Activated CD8-positive, alpha-beta memory T cell treated with anti-CD3 and anti-CD28 coated beads for 4 hours (primary cell): ENCODE data around the gene CCL4.
"Not testable (repeated sequence)": the region's sequence is repeated elsewhere in the genome, so short reads cannot be mapped to it uniquely, and the experiment has no call there.

ENCODE experiments used
- DNase-seq, 2 donors: peaks; one replicate each; pipeline ENCODE4 v3.0.0-alpha.2; 2020; ENCODE audit warnings: low read depth in 2 of 2

CCL4 gene

DNA sequence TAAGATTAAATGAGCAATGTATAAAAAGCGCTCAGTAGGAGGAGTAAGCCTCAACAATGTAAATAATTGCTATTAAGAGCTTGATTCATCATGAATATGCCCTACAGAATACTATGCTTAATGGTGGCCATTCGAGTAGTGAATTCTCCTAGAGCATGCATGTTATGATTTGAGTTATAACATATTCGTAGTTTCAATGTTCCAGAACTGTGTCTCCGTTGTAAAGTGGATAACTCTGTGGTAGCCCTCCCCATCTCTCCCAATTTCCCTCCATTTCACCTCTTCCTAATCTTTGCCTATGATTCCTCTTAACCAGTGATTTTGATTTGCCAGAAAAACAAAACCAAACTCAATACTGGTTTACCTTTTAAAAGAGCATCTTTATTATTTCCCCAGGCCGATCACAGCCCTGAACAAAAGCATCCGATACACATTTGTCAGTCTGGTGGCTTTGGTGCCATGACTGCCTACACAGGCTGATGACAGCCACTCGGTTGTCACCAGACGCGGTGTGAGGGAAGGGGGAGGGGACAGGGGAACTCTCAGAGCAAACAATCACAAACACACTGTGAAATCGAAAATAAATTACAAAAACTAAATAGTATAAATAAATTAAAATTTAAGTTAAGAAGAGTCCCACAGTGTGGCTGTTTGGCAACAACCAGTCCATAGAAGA lies 15.6 kb upstream of the CCL4 start:
- not testable (repeated sequence) for DNase-seq

DNA sequence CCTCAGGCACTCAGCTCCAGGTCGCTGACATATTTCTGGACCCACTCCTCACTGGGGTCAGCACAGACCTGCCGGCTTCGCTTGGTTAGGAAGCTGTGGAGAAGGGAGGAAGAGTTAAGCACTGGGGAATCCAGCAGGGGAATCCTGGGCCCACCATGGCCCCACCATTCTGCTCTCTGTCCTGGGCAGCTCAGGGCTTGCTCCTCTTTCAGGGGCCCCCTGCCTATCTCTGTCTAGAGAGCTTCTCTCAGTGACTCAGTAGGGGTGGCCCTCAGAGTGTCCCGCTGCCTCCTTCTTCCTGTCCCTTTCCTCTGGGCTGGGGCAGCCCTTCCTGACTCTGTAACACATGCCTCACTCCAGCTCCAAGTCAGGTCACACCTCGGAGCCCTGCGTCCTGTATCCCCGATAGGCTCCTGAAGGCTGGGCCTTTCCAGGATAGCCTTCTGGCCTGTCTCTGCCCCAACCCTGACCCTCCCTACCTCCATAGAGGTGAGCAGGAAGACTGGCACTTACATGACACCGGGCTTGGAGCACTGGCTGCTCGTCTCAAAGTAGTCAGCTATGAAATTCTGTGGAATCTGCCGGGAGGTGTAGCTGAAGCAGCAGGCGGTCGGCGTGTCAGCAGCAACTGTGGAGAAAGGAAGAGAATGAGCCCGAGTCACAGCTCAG lies 14.8 kb upstream of the CCL4 start:
- DNase-seq = no peak

DNA sequence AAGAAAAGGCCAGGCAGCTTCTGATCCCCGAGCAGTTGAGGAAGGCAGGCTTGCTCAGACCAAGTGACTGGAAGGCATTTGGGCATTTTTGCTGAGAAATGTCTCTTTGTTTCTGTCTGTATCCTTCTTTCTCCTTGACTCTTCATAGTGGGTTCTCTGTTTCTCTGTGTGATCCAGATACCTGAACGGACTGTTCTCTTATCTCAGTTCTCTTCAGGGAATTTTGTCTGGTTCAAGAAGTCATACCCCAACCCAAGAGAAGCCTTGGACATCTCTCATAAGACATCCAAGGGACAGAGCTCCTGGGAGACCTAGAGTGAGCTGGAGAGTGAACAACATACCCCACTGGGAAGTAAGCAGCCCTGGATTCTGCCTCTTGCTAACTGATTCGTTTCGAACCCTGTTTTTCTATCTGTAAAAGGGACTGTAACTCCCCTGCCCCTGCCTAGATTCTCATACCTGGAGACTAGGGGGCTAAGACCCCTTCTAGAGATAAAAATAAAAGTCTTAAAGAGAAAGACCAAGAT lies 14.2 kb upstream of the CCL4 start:
- no peak for DNase-seq

DNA sequence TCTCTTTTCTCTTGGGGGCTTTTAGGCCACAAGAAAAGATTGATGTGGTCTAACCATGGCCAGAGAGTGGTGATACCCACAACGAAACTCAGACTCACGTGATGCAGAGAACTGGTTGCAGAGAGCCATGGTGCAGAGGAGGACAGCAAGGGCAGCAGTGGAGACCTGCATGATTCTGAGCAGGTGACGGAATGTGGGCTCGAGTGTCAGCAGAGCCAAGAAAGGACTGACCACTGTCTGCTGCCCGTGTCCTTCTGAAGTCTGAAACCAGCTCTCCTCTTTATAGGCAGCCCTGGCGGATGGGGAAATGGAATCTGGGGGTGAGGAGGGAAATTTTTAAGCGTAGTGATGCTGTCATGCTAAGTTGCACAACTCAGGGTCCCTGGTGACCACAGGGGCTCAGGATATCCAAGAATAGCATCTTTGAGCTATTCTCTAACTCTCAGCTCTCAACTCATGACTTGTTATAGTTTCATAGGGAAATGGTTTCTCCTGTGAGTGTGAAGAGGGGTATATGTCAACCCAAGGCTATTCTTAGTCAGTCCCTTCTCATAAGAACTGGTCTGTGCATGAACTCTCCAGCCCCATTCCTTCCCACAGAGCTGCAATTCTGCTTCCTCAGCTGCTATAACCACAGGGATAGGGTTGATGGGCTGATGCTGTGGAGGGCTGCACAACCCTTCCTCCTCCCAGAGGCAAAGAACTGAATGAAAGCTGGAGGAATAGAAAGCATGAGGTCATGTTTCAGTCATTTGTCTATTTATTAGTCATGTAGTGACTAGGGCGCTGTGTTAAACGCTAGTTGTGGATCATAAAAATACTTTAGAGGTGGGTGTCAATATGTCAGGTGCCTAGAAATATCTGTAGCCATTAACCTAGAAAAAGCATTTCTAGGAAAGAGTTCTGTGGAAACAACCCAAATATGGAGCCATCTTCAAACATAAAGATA lies 13.5 kb upstream of the CCL4 start, which contains the start of gene CCL3:
Gene CCL3, minus strand, starts transcription at position 256 of the 949 bp plus-strand sequence. Its CDS starts 85 bp downstream, at position 171.
- no peak for DNase-seq

DNA sequence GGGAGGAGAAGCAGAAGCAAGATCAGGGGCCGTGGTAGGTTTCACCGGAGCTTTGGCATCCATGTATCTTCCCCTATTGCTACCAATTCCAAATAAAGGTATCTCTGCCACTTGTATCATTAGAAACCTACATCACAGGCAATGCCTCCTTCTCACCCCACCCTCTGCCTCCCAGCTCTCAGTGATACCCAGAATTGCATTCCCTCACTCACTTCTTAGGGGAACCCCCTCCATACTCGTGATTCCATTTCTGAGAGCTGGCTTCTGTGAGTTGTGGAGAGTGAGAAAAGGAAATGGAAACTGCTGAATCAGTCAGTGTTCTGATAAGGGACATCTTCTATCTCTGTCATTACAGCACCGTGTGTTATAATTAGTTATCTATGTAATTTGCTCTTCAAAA lies 11.4 kb upstream of the CCL4 start:
- DNase-seq = no peak

DNA sequence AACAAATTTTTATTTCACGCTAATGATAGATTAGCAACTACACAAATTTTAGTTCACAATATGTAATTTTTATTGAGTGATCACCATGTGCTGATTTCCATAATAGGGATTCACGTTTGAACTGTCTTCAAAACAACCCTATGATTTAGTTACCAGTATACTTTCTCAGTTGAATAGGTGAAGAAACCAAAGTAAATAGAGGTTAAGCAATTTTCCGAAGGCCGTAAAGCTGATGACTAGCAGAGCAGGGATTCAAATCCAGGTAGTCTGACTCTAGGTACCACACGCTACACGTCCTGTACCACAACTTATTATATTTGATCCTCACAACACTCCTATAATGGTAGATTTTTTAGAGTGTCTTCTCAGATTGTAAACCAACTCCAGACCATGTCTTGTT lies 10.9 kb upstream of the CCL4 start:
- DNase-seq = not testable (repeated sequence)

DNA sequence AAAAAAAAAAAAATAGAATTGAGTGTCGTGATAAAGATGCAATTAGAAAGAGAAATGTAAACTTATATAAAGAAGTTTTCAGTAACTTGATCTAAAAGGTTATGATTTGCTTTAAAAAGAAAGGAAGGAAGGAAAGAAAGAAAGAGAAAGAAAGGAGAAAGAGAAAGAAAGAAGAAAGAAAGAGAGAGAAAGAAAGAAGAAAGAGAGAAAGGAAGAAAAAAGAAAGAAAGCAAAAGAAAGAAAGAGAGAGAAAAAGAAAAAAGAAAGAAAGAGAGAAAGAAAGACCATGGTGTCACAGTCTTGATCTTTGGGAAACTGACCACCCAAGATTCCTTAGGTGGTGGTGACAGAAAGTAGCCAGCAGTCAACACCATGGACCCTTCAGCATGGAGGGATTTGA lies 9.4 kb upstream of the CCL4 start:
- no peak for DNase-seq

DNA sequence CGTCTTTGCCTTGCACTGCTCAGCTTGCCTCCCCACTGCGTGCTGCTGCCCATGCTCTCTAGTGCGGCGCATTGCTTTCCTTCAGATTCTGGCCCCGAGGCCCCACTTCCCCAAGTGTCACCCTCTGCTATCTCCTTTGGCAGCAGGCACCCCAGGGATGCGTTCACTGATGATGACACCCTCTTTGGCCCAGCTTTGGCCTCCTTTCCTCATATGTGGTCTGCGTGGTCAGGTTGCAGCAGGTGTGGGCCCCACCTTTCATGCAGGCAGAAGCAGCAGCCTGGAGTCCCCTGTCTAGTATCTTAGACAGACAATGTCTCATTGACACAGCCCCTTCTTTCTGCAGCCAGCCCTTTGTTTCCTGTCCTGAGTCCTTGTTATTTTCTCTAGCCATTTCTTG lies 8.9 kb upstream of the CCL4 start:
- no peak for DNase-seq

DNA sequence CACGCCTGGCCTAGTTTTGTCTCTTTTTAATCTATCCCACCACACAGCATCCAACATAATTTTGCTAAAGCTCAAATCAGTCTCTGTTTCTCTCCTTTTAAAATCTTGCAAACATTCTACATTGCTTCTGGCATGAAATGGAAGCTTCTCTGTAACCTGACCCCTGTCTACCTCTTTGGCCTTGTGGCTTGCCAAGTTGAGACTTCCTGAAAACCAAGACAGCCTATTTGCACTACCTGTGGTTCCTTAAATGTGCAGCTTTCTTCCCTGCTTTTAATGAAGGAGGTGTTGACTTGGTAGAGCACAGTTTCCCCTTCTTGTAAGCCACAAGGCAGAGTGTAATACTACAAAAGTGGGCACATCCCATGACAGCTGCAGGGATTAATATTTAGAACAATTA lies 7.6 kb upstream of the CCL4 start:
- DNase-seq = no peak

DNA sequence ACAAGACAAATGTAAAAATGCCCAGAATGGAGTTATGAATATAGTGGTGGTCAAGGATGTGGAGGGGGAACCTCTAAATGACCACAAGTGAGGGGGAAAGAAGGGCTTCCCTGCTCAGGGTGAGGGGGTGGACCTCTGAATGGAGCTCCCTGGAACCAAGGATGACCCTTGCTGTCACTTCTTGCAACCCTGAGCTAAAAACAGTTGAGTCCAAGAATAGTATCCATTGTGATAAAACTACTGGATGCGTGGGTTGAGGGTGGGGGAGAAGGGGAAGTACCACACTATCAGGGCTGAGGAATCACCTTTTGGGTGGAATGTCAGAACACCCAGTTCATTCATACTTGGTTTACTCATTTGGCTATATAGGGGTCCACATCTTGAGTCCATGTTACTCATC lies 4.6 kb upstream of the CCL4 start:
- DNase-seq = not testable (repeated sequence)

DNA sequence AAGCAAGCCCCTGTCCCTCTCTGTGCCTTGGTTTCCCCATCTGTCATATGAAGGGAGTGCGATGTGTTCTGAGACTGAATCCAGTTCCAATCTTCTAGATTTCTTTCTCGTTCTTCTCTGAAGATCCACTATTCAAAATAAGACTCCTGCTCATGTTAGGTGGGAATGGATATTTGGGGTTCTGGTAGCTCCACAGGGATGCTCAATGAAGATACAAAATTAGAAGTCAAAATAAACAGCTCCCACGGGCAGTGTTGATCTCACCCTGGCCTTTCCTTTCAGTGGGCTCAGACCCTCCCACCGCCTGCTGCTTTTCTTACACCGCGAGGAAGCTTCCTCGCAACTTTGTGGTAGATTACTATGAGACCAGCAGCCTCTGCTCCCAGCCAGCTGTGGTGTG lies 619 bp downstream of the CCL4 start:
- DNase-seq = not testable (repeated sequence)

DNA sequence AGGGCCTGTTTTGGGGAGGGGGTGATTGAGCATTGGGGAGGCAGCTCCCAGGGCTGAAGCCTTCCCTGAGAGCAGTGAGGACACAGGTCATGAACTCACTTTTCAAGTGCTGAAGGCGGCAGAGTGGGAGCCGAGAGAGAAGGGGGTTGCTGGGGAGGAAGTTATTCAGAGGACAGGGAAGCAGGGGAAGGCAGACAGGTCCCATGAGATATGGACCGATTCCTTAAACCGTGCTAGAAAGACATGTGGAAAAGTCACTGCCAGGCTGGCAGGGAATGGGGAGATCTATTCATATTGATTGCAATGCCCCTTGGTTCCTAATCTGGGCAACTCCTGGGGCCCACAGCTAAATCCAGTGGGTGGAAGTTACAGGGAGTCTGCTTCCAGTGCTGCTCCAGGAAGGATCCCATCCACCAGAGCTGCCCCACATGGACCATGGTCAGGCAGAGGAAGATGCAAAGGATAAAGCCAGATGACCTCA lies 1.1 kb downstream of the CCL4 start:
- DNase-seq = no peak

DNA sequence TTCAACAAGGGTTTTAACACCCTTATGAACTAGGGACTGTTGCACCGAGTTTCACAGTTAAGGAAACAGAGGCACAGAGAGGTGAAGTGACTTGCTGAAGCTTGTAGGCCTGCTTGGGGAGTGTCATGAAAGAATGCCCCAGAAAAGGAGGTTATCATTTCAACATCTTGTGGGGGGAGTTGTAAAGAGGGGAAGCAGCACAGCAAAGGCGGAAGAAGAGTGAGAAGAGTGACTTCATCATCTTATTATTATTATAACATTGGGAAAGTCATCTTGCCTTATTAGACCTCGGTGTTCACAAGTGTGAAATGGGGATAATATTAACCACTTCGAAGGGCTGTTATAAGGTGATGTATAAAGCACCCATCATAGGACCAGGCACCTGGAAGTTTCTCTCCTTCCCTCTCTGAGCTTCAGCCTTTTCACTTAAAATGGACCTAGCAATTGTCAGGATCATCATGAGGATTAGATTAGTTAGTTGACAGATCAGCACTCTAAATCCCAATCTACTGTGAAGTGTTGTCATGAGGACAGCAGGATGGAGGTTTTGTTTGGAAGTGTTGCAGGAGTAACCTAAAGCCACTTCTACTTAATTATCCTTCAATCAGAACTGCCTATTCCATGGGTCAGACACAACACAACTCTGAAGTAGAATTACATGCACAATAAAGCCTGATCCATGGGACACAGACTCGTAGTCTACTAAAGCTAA lies 2.3 kb downstream of the CCL4 start:
- DNase-seq = no peak

DNA sequence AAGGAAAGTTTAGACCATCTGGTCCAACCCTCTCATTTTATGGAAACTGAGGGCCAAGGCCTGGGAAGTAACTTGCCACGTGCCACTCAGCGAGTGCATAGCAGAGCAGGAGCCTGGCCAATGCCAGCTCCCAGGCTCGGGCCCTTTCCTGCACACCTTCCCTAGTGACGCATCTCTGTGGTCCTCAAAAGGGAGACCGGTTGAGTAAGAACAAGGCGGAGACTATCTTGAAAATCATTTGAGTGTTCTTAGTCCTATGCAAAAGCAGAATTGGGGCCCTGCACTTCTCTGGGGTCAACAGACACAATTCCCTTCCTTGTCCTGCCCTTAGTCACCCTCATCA lies 2.8 kb downstream of the CCL4 start:
- DNase-seq = no peak

DNA sequence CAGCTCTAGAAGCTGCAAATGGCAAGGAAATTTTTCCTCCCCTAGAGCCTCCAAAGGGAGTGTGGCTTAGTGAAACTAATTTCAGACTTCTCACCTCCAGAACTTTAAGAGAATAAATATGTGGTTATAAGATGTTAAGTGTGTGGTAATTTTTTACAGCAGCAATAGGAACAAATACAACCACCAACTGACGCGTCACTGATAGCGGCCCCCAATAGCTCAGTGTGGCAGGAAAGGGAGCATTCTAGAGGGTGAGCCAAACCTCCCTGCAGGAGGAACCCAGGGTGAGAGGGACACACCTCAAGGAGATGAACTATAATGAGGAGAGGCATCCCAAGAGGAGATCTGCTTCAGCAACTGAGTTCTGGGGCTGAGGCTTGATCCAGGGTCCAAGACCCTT lies 4.0 kb downstream of the CCL4 start:
- DNase-seq = no peak

DNA sequence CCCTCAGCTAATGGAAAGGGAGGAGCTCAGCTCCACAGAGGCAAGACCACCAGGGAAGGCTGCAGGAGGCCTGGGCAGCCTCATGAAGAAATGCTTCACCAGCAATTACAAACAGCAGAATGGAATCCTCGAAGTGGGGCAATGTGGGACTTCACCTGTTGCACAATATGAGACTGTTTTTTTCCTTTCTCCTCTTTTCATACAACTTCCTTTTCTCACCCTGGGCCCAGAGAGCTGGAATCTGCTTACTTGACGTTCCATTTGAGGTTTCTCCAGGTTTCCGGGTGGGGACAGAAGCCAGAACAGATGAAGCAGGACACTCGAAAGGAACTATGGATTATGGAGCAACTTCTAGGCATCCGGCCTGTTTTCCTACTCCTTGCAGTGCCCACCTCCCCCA lies 4.6 kb downstream of the CCL4 start:
- not testable (repeated sequence) for DNase-seq

DNA sequence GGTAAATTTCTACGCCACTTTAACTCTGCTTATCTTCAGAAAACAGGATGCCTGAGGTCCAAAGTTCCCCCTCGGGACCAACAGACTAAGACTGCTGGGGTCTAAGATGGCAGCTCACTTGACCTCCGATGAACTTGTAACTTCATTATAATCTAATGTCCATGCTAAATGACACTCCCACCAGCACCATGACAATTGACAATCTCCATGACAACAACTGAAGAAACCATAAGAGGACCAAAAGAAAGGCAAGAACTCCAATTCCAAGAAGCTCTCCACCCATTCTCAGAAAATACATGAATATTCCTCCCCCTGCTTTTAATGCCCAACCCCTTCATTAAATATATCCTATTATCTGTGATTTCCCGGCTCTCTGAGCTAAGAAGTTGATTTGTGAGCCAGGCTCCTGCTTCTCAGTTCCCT lies 7.5 kb downstream of the CCL4 start:
- no peak for DNase-seq

DNA sequence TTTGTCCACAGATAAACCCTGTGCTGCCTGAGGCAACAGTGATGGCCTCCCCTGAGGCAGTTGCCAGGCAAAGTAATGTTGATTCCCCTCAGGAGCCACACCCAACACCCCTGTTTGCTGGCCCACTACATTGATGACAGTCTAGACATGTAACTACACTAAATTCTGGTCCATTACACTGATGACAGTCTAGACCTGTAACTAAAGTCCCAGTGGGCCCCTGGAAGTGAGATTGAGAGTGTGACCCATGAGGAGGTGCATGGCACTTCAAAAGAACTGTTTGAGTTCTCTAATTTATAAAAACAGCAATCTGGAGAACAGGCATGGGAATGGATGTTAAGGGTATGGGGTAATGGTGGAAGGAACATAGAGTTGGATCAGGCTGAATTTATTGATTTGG lies 8.9 kb downstream of the CCL4 start:
- no peak for DNase-seq

DNA sequence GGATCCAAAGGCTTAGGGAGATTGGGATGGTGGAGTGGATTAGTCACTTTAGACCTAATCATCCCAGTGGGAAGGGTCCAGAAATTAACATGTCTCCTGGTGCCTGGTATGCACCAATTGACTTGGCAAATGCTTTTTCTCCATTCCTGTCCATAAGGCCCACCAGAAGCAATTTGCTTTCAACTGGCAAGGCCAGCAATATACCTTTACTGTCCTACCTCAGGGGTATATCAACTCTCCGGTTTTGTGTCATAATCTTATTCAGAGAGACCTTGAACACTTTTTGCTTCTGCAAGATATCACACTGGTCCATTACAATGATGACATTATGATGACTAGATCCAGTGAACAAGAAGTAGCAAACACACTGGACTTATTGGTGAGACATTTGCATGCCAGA lies 9.5 kb downstream of the CCL4 start:
- not testable (repeated sequence) for DNase-seq

DNA sequence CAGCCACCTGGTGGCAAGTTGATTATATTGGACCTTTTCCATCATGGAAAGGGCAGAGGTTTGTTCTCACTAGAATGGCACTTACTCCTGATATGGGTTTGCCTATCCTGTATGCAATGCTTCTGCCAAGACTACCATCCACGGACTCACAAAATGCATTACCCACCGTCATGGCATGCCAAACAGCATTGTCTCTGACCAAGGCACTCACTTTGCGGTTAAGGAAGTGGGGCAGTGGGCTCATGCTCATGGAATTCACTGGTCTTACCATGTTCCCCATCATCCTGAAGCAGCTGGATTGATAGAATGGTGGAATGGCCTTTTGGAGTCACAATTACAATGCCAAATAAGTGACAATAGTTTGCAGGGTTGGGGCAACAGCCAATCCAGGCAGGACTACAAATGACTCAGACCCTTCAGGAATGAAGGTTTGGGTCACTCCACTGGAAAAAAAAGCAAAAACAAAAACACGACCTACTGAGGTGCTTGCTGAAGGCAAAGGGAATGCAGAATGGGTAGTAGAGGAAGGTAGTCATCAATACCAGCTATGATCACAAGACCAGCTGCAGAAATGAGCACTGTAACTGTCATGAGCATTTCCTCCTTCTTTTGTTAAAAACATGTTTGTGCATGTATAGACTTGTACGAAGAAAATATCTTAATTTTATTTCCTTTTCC lies 11.5 kb downstream of the CCL4 start:
- DNase-seq = not testable (repeated sequence)

DNA sequence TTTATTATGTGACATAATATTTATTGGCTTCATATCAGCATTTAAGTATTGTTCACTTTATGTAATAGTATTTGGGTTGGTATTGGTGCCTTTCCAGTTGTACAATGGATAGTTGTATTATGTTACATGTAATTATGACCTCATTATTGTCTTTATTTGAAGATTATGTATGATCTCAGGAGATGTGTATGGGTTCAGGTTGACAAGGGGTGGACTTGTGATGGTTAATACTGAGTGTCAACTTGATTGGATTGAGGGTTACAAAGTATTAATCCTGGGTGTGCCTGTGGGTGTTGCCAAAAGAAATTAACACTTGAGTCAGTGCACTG lies 12.0 kb downstream of the CCL4 start:
- DNase-seq = not testable (repeated sequence)
